C4-2B (cell line): ENCODE data around the gene HBS1L.

Experiments
- H3K27ac ChIP-seq: fragments of 450-650 bp; 2 replicates; pipeline ENCODE4 v1.5.1; 2017
- CTCF ChIP-seq: fragments of 450-650 bp; conservative IDR thresholded peaks from 2 replicates; pipeline ENCODE4 v1.5.1; 2017; ENCODE audit warnings: mild to moderate bottlenecking
- ZFX ChIP-seq: fragments of 450-650 bp; IDR thresholded peaks from 2 replicates; pipeline ENCODE4 v1.6.1; 2017

HBS1L gene

GRCh38 chr6:135038335-135038734 is 16.3 kb downstream of the HBS1L start:
- TF ChIP-seq ZFX (no peak), CTCF (no peak)
- no peak overlapping the region for H3K27ac ChIP-seq

- H3K27ac ChIP-seq: no peak overlapping the region
- no peak for TF ChIP-seq CTCF
- TF ChIP-seq ZFX: no peak
These were observed 17.1 kb downstream of the HBS1L start for GRCh38 chr6:135037541-135037940.

DNA sequence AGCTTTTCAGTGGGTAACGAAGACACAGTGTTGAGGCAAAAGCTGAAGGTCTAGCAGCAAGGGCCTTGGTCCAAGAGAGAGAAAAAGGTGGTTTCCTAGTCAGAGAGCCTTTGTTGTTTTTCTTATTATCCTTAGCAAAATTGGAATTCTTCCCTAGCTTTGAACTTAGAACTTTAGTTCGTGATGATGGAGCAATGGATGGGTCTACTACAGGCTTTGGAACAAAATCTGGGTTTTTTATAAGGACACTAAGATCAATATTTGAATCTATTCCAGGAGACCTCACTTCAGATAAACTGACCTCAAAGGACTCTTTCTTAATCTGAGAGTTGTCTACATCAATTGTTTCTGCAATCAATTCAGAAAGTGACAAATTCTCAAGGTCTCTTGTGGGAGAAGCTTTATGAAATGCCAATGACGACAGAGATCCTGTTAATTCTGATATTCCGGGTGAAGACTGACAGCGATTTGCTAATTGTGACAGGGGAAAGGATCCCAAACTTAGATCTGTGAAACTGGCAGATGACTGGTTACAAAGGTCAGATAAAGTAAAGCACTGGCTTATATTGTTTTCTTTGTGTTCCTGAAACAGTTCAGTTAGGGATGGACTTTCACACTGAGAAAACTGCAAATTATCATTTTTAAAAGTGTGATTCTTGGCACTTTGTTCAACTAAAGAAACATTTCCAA is 17.7 kb downstream of the HBS1L start:
- H3K27ac ChIP-seq: no peak overlapping the region
- TF ChIP-seq CTCF (no peak), ZFX (no peak)

DNA sequence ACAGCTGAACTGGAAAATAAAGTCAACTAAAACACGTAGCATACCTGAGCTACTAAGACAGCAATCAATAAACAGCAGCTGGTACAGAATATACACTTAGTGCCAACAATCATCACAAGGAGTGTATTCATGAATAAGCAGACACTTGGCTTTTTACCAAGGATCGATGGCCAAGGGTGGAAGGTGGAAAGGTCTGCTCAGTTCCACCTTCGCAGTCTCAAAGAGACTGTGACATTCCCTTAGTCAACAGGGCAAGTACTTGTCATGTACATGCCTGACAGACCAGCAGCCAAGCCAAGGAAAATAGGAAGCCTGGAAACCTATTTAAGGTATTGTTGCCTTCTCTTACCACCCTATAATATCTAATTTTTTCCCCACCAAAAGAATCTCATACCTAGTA is 21.4 kb downstream of the HBS1L start:
- H3K27ac ChIP-seq: no peak overlapping the region
- TF ChIP-seq ZFX (no peak), CTCF (no peak)

DNA sequence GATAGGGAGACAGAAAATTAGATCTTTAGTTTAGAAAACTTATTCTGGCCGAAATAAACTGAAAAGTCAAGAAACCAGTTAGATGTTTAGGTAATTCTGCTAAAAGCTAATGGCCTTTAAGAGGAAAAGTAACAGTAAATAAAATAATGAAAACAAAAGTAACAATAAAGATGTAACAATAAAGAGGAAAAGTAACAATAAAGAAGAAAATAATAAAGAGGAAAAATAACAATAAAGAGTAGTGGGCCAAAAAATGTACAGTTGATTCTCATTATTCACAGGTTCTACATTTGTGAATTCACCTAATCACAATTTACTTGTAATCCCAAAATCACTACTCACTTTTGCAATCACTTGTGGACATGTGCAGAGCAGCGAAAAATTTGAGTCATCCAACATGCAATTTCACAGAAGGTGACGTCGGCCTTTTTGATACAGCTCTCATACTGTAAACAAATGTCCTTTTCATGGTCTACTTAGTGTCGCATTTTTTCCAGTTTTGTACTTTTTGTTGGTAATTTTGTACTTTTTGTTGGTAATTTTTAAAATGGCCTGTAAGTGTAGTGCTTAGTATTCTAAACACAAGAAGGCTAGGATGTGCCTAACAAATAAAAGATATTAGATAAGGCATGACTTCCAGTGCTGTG is 24.0 kb downstream of the HBS1L start:
- no peak for TF ChIP-seq ZFX
- TF ChIP-seq CTCF: no peak
- H3K27ac ChIP-seq: no peak overlapping the region

GRCh38 chr6:135030056-135030473 is 24.6 kb downstream of the HBS1L start:
- TF ChIP-seq ZFX (no peak), CTCF (no peak)
- no peak overlapping the region for H3K27ac ChIP-seq

GRCh38 chr6:135025775-135026174 is 28.8 kb downstream of the HBS1L start:
- no peak for TF ChIP-seq ZFX
- TF ChIP-seq CTCF: no peak
- no peak overlapping the region for H3K27ac ChIP-seq
